ENCODE results near the gene CASZ1.

CASZ1 gene

DNA sequence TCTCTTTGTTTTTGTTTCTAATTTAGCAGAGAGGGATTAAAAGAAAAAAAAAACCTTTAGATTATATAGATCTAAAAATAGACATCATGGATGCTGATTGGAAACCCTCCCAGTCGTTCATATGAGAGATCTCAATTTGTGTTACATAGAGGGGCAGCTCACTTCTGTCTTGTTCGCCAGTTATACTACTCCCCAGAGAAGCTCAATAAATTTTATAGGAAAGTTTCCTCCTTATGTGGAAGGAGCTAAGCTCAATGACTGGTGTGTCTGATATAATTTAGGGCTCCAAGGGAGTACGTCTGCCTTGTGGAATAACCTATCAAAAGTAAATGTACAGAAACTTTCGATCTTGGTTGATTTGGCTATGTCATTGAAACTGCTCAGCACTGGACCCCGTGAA is 204.1 kb downstream of the CASZ1 start:
- DNase-seq, result no peak

DNA sequence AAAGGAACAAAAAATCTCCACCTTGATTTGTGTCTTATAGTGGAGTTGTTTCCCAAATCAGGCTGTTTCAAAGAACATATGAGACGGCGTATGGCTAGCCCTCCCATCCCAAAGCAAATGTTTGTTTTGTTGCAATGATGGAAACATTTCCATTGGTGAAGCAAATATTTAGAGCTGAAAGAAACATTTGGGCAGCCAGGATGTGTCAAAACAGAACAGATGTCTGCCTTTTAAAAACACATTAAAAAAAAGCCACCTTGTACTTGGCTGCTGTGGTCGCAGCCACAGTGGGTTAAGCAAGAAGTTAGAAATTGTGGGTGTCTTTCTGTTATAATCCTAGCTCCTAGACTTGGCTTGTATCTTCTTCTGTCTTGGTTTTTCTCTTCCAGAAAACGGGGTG is 205.4 kb downstream of the CASZ1 start:
- DNase-seq, result no peak

DNA sequence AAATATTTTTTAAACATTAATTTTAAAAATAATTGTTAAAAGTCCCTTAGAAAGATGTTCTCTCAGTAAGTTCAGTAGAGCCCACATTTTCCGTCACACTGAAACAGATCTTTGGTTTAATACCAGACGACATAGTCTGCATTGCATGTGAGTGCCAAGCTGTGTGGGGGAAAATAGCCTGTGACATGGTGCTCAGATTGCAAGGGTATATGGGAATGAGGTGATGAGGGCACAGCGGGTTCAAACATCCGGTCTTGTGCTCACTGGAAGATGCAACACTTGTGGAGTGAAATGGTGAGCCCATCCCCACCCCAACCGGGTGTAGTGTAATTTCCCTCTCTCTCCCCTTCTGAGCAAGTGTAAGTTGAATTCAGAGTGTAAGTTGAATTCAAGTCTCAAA is 207.4 kb downstream of the CASZ1 start:
- no peak for DNase-seq

DNA sequence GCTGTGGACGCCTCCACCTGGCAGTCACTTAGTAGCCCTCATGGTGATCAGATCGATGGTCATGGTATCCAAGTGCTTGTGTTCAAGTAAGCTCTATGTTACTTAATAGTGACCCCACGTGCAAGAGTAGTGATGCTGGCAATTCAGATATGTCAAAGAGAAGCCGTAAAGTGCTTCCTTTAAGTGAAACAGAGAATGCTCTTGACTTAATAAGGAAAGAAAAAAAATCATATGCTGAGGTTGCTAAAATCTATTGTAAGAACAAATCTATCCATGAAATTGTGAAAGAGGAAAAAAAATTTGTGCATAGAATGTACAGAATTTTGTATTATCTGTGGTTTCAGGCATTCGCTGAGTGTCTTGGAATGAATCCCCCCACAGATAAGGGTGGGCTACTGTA is 207.8 kb downstream of the CASZ1 start:
- DNase-seq, result no peak

Data from cerebellar nuclear complex (tissue), 1 donor.